Astrocyte of the cerebellum (primary cell): ENCODE measurements around the gene METTL15.
"Not testable (repeated sequence)": the region's sequence is repeated elsewhere in the genome, so short reads cannot be mapped to it uniquely, and the experiment has no call there.

ENCODE experiments used
- DNase-seq: peaks from one replicate; pipeline ENCODE4 v3.0.0-alpha.2; 2011; ENCODE audit warnings: low read depth
- H3K4me3 ChIP-seq: 2 replicates; pipeline ENCODE4 v1.5.1; 2011; ENCODE audit warnings: mild to moderate bottlenecking, low read depth, low read length, moderate library complexity
- in situ Hi-C: cut with HindIII; loops from 2 replicates; pipeline ENCODE4 v1.10.0; 2017; ENCODE audit warnings: low sequenced_read_pairs
- TF ChIP-seq, protein P1 (sequence below): IDR thresholded peaks from 2 replicates; pipeline ENCODE4 v1.5.1; 2012; ENCODE audit warnings: low read length, low read depth, moderate library complexity, mild to moderate bottlenecking; ENCODE audit errors: missing control alignments

The METTL15 gene

DNA sequence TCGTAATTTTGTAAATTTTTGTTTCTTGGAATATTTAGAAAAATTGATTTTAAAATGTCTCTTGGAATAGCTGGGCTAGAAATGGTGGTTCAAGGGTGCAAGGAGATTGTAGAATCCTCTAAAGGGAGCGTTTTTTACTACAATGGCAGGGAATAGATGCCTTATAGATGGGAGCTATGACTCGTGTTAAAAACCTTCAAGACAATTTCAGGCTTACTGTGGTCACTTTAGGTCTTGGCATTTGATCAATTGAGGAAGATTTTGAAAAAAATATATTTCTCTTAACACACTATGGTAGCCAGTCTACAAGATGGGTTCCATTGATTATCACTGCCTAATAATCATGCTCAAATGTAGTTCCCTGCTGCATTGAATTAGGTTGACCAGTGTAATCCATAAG lies 25.0 kb downstream of the METTL15 start:
- in situ Hi-C loops, result no loop called here
- no peak for DNase-seq
- H3K4me3 ChIP-seq, result no peak overlapping the region
- TF ChIP-seq, protein P1, sequence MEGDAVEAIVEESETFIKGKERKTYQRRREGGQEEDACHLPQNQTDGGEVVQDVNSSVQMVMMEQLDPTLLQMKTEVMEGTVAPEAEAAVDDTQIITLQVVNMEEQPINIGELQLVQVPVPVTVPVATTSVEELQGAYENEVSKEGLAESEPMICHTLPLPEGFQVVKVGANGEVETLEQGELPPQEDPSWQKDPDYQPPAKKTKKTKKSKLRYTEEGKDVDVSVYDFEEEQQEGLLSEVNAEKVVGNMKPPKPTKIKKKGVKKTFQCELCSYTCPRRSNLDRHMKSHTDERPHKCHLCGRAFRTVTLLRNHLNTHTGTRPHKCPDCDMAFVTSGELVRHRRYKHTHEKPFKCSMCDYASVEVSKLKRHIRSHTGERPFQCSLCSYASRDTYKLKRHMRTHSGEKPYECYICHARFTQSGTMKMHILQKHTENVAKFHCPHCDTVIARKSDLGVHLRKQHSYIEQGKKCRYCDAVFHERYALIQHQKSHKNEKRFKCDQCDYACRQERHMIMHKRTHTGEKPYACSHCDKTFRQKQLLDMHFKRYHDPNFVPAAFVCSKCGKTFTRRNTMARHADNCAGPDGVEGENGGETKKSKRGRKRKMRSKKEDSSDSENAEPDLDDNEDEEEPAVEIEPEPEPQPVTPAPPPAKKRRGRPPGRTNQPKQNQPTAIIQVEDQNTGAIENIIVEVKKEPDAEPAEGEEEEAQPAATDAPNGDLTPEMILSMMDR, result no peak

DNA sequence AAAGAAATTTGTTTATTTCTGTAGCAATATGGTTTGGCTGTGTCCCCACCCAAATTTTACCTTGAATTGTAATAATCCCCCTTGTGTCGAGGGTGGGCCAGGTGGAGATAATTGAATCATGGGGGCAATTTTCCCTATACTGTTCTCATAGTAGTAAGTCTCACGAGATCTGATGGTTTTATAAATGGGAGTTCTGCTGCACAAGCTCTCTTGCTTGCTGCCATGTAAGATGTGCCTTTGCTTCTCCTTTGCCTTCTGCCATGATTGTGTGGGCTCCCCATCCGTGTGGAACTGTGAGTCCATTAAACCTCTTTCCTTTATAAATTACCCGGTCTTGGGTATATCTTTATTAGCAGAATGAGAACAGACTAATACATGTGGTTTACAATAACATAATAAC lies 28.0 kb downstream of the METTL15 start:
- in situ Hi-C loops, DNase-seq, H3K4me3 ChIP-seq: not testable (repeated sequence)

DNA sequence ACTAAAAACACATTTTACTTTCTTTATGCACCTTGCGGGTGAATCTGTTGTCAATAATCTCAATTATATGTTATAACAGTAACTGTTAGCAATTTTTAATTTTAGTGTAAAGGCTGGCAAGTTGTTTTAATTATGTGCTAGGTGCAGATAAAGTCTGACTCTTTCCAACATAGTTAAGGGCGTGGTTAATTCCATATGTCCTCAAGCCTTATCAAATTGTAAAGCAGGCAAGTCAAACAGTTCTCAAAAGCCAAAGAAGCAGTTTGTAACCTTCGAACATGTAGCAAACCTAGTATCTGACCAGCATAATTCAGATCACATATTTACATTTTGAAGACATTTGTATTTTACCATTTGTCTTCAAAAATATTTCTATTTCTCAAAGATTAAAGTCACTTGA lies 29.2 kb downstream of the METTL15 start:
- in situ Hi-C loops, result no loop called here

DNA sequence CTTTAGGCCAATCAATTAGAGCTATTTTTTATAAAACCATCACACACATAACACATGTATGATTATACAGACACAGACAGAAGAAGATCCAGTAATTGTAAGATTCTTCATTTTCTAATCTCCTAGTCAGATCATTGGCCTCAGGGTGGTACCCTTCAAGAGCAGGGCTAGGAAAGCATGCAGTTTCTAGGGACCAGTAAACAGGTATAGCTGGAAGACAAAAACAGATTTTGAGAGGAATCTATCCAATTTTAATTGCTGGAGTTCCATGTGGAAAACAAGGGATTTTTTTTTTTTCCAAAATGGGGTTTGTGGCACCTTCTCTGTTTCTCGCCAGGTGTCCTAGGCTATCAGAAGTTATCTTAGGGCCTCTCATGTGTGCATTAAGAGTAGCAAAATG lies 29.6 kb downstream of the METTL15 start:
- TF ChIP-seq, protein P1, result no peak
- in situ Hi-C loops, result no loop called here
- H3K4me3 ChIP-seq, result no peak overlapping the region
- no peak for DNase-seq

More for the DNA sequence above, 29.2 kb downstream of the METTL15 start:
- no peak overlapping the region for H3K4me3 ChIP-seq
- DNase-seq, result no peak
- TF ChIP-seq, protein P1, result no peak

DNA sequence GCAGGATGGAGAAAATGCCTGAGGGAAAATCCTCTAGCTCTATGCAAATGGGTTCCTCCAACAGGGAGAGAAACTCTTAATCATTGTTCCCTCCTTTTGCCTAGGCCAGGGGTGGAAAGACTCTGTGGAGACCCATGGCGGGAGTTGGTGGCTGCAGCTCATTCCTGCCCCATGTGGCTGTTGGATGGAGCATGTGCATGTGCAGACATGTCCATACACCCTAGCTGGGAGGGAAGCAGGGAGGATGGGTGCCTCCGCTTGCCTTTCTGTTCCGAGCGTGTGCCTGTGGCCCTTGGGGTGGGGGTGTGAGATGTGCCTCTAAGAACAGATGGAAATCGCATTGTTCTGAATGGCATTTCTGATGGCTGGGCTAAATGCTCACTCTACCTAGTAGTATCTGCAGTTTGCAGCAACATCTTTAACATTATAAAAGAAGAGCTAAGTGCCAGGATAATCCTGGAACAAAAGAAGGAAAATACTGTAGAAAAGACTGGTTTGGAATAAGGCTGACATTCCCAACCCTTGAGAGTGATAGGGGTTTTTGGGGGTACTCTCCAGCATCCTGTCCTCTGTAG lies 31.7 kb downstream of the METTL15 start:
- TF ChIP-seq, protein P1, result no peak
- no peak overlapping the region for H3K4me3 ChIP-seq
- in situ Hi-C loops, result no loop called here
- no peak for DNase-seq

DNA sequence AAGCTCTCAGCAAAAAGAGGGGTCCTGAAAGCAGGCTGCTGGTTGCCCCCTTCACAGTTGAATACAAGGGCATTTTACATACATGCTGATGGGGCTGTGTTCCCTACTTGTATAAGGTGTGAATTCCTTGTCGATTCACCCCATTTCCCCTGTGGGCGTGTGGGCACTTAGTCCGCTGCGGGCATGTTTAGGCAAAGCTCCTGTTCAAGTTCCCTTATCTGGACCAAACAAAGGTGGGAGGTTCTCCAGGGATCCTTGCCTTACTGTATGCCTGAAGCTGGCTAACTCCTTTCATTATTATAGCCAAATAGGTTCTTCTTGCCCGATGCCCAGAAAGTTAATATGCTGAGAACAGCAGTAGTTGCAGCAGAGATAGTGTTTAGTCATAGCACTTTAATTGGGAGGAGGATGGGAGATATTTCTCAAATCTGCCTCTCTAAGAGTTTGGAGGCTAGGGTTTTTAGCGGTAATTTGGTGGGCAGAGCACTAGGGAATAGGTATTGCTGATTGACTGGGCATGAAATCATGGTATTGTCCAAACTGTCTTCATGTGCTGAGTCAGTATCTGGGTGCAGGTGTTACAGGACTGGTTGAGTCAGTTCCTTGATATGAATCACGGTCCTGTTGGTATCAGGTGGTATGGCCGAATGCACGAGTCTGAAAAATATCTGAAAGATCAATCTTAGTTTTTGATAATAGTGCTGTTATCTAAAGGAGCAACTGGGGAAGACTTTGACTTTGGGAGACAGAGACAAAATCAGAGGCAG lies 32.7 kb downstream of the METTL15 start:
- TF ChIP-seq, protein P1, result no peak
- no peak for DNase-seq
- no peak overlapping the region for H3K4me3 ChIP-seq
- in situ Hi-C loops, result no loop called here

DNA sequence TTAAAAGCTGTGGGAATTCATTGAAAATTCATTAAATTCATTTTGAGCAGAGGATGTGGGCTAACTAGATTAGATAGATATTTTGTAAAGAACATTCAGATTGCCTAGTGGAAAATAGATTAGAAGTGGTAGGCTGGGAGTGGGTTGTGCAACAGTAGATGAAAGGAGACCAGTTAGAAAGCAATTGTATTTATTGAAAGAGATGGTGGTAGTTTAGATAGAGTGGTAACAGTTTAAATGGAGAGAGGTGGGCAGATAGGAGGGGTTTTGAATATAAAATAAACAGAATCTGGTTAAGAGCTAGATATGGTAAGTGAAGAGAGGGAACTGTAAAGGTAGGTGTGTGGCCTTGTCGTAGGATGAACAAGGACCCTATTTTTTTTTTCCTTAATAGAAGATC lies 34.5 kb downstream of the METTL15 start:
- H3K4me3 ChIP-seq, result no peak overlapping the region
- in situ Hi-C loops, result no loop called here
- TF ChIP-seq, protein P1, result no peak
- no peak for DNase-seq
